ENCODE data around the gene EXOC4. TPM values are rescaled to one million over a fixed set of nuclear protein-coding genes. Genes with fewer than 3 reads are reported as not detected.
"Not testable (repeated sequence)": the region's sequence is repeated elsewhere in the genome, so short reads cannot be mapped to it uniquely, and the experiment has no call there.

Gene EXOC4
- total and polyA plus RNA-seq, 7 donors, result 16.4 to 76.7 (median 50.7) TPM

DNA sequence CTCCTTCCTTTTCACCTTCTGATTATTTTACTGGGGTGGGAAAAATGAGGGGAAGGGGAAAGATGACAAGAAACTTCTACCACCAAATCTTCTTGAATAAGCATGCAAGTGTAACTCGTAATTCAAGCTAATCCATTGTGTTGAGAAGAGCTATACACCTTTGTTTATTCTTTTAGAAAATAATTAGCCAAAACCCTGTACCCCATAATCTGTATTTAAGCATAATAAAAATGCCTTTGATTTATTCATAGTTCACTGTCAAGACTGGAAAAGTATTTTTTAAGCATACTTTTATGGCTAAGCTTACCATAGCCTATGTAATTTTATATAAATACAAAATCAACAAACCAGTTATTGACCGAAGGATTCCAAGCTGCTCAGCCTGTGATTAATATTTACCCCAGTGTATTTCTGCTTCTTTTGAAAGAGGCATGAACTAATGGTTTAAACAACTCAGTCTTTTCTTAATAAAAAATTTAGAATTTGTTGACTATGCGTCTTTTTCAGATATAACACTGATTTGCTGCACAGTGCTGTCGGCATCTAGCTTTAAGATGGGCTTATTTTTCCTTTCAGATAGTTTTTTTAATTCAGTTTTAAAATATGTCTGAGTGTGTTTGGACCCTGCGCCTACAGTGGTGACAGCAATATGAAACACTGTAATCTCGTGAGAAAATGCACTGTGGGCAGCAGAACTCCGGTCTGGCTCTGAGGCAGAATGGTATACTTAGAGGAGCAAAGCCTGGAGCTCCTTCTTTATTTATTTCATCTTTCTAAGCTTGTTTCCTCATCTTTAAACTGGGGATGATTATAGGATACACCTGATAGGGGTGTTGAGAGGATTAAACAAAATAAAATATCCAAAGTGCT lies 635.4 kb downstream of the EXOC4 start:
- H3K4me3 ChIP-seq, result no peak overlapping the region
- intact Hi-C loops (cut with DNase I), result no loop called here
- TF ChIP-seq EP300 (IDR thresholded peaks at IDR 0.05), result no peak
- no peak for TF ChIP-seq POLR2AphosphoS5 (IDR thresholded peaks at IDR 0.05)
- no peak for TF ChIP-seq POLR2A (IDR thresholded peaks at IDR 0.05)
- TF ChIP-seq, protein P1, sequence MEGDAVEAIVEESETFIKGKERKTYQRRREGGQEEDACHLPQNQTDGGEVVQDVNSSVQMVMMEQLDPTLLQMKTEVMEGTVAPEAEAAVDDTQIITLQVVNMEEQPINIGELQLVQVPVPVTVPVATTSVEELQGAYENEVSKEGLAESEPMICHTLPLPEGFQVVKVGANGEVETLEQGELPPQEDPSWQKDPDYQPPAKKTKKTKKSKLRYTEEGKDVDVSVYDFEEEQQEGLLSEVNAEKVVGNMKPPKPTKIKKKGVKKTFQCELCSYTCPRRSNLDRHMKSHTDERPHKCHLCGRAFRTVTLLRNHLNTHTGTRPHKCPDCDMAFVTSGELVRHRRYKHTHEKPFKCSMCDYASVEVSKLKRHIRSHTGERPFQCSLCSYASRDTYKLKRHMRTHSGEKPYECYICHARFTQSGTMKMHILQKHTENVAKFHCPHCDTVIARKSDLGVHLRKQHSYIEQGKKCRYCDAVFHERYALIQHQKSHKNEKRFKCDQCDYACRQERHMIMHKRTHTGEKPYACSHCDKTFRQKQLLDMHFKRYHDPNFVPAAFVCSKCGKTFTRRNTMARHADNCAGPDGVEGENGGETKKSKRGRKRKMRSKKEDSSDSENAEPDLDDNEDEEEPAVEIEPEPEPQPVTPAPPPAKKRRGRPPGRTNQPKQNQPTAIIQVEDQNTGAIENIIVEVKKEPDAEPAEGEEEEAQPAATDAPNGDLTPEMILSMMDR (IDR thresholded peaks at IDR 0.05), result no peak
- no peaks in the 10 kb centered on the region for H3K9me3 ChIP-seq
- no peaks in the 10 kb centered on the region for H3K27me3 ChIP-seq
- no peaks in the 10 kb centered on the region for H3K36me3 ChIP-seq
- H3K4me1 ChIP-seq, result no peaks in the 10 kb centered on the region
- WGBS, 2 donors, result 38 to 70% methylated on average over 7 of the region's 7 CpGs
- no peak for DNase-seq
- no peak overlapping the region for H3K27ac ChIP-seq

DNA sequence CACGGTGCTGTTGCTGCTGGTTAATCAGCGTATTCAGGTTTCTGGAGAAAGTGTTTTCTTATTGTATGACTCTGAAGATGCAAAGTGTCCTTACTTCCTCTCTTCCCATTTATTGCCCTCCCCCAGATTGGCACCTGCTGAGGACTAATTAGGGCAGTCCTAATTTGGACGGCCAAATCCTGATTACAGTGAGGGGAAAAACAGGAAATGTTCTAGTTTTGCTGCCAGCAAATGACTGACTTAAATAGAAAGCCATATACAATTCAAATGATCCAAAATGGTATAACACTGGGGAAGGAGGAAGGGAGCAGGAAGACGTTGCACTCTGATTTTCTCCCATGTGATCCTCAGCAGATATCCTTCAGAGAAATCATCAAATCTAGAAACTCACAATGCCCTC lies 651.9 kb downstream of the EXOC4 start:
- WGBS, 2 donors, result 59 to 71% methylated on average over 4 of the region's 4 CpGs
- H3K36me3 ChIP-seq, result no peaks in the 10 kb centered on the region
- TF ChIP-seq POLR2AphosphoS5 (IDR thresholded peaks at IDR 0.05) (no peak), EP300 (IDR thresholded peaks at IDR 0.05) (no peak), POLR2A (IDR thresholded peaks at IDR 0.05) (no peak)
- TF ChIP-seq, protein P1 (IDR thresholded peaks at IDR 0.05), result no peak
- intact Hi-C loops (cut with DNase I), result no loop called here
- H3K4me1 ChIP-seq, result no peaks in the 10 kb centered on the region
- DNase-seq, result no peak
- no peak overlapping the region for H3K27ac ChIP-seq
- no peaks in the 10 kb centered on the region for H3K9me3 ChIP-seq
- no peaks in the 10 kb centered on the region for H3K27me3 ChIP-seq
- H3K4me3 ChIP-seq, result no peak overlapping the region

DNA sequence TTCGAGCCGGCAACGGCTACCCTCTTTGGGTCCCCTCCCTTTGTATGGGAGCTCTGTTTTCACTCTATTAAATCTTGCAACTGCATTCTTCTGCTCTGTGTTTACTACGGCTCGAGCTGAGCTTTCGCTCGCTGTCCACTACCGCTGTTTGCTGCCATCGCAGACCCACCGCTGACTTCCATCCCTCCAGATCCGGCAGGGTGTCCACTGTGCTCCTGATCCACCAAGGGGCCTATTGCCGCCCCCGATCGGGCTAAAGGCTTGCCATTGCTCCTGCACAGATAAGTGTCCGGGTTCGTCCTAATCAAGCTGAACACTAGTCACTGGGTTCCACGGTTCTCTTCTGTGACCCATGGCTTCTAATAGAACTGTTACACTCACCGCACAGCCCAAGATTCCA lies 653.7 kb downstream of the EXOC4 start:
- H3K9me3 ChIP-seq; H3K27ac ChIP-seq; DNase-seq; H3K4me1 ChIP-seq; H3K36me3 ChIP-seq; H3K4me3 ChIP-seq; H3K27me3 ChIP-seq; intact Hi-C loops (cut with DNase I): not testable (repeated sequence)
- 93 to 96% methylated on average over 18 of the region's 18 CpGs for WGBS, 2 donors

DNA sequence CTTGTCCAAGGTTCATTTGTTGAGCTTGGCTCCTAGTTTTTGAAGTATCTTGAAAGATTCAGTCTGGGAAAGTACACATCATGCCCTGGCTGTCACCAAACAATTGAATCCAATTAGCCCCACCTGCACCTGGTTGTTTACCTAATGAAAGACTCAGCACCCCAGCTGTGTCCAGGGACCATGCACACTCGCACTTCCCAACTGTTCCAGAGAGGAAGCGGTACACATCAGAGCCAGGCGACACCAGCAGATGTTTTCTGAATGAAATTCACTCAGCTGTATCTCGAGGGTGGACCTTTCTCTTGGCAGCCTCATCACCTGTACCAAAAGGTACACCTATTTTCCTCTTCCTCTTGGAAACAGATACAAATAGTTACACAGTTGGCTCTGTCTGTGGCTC lies 657.9 kb downstream of the EXOC4 start:
- TF ChIP-seq EP300 (IDR thresholded peaks at IDR 0.05) (no peak), POLR2AphosphoS5 (IDR thresholded peaks at IDR 0.05) (no peak), POLR2A (IDR thresholded peaks at IDR 0.05) (no peak)
- TF ChIP-seq, protein P1 (IDR thresholded peaks at IDR 0.05), result no peak
- no peak for DNase-seq
- no peaks in the 10 kb centered on the region for H3K4me1 ChIP-seq
- no peaks in the 10 kb centered on the region for H3K9me3 ChIP-seq
- H3K36me3 ChIP-seq, result no peaks in the 10 kb centered on the region
- H3K27me3 ChIP-seq, result no peaks in the 10 kb centered on the region
- no peak overlapping the region for H3K4me3 ChIP-seq
- intact Hi-C loops (cut with DNase I), result no loop called here
- H3K27ac ChIP-seq, result no peak overlapping the region
- WGBS, 2 donors, result 90 to 94% methylated on average over 4 of the region's 4 CpGs

DNA sequence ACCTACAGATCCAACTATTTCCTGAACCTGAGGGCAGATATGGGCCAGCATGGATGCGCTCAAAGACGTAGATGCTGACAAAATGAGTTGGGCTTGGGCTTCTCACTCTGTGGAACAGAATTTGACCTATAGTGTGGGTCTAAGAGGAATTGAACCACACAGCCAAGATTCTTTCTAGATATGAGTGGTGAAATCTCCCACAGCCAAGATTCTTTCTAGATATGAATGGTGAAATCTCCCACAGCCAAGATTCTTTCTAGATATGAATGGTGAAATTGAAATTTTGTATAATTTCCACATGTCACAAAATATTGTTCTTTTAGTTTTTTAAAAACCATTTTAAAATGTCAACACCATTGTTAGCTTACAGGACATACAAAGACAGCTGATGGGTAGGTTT lies 658.8 kb downstream of the EXOC4 start:
- no peaks in the 10 kb centered on the region for H3K4me1 ChIP-seq
- DNase-seq, result no peak
- H3K27ac ChIP-seq, result no peak overlapping the region
- TF ChIP-seq POLR2AphosphoS5 (IDR thresholded peaks at IDR 0.05) (no peak), POLR2A (IDR thresholded peaks at IDR 0.05) (no peak), EP300 (IDR thresholded peaks at IDR 0.05) (no peak)
- TF ChIP-seq, protein P1 (IDR thresholded peaks at IDR 0.05), result no peak
- H3K4me3 ChIP-seq, result no peak overlapping the region
- WGBS, 2 donors, result 88 to 89% methylated on average over 2 of the region's 2 CpGs
- no peaks in the 10 kb centered on the region for H3K36me3 ChIP-seq
- no peaks in the 10 kb centered on the region for H3K27me3 ChIP-seq
- intact Hi-C loops (cut with DNase I), result no loop called here
- H3K9me3 ChIP-seq, result no peaks in the 10 kb centered on the region

Data from sigmoid colon (tissue), 7 donors.